Measurements from ENCODE around the gene TSPYL4.

The TSPYL4 gene

GRCh38 chr6:116248577-116248976, 5.3 kb downstream of the TSPYL4 start:
- DNase-seq = no peak
- in situ Hi-C loops (cut with HindIII; ENCODE audit: low pct_ligation_motif_present, low pct_unique_long_range_greater_than_20kb, low sequenced_read_pairs) = no loop called here

- in situ Hi-C loops (cut with HindIII; ENCODE audit: low pct_ligation_motif_present, low pct_unique_long_range_greater_than_20kb, low sequenced_read_pairs) = no loop called here
- DNase-seq = no peak
Measured at GRCh38 chr6:116247285-116247684, 6.6 kb downstream of the TSPYL4 start.

GRCh38 chr6:116246089-116246488, 7.8 kb downstream of the TSPYL4 start:
- in situ Hi-C loops (cut with HindIII; ENCODE audit: low pct_ligation_motif_present, low pct_unique_long_range_greater_than_20kb, low sequenced_read_pairs) = no loop called here
- DNase-seq = no peak

GRCh38 chr6:116244284-116244683, 9.6 kb downstream of the TSPYL4 start:
- in situ Hi-C loops (cut with HindIII; ENCODE audit: low pct_ligation_motif_present, low pct_unique_long_range_greater_than_20kb, low sequenced_read_pairs) = no loop called here
- DNase-seq = no peak

- in situ Hi-C loops (cut with HindIII; ENCODE audit: low pct_ligation_motif_present, low pct_unique_long_range_greater_than_20kb, low sequenced_read_pairs) = no loop called here
- no peak for DNase-seq
Measured at GRCh38 chr6:116239856-116240255, 14.0 kb downstream of the TSPYL4 start.

- in situ Hi-C loops (cut with HindIII; ENCODE audit: low pct_ligation_motif_present, low pct_unique_long_range_greater_than_20kb, low sequenced_read_pairs) = no loop called here
- no peak for DNase-seq
Measured at GRCh38 chr6:116239256-116239655, 14.6 kb downstream of the TSPYL4 start.

GRCh38 chr6:116238083-116238482, 15.8 kb downstream of the TSPYL4 start:
- in situ Hi-C loops (cut with HindIII; ENCODE audit: low pct_ligation_motif_present, low pct_unique_long_range_greater_than_20kb, low sequenced_read_pairs) = no loop called here
- DNase-seq = no peak

GRCh38 chr6:116234689-116235088, 19.2 kb downstream of the TSPYL4 start:
- no peak for DNase-seq
- in situ Hi-C loops (cut with HindIII; ENCODE audit: low pct_ligation_motif_present, low pct_unique_long_range_greater_than_20kb, low sequenced_read_pairs) = no loop called here

GRCh38 chr6:116229287-116229913, 24.5 kb downstream of the TSPYL4 start:
- in situ Hi-C loops (cut with HindIII; ENCODE audit: low pct_ligation_motif_present, low pct_unique_long_range_greater_than_20kb, low sequenced_read_pairs) = no loop called here

GRCh38 chr6:116223355-116223754, 30.5 kb downstream of the TSPYL4 start:
- in situ Hi-C loops (cut with HindIII; ENCODE audit: low pct_ligation_motif_present, low pct_unique_long_range_greater_than_20kb, low sequenced_read_pairs) = no loop called here
- no peak for DNase-seq

More at GRCh38 chr6:116229287-116229913, 24.5 kb downstream of the TSPYL4 start:
- DNase-seq = no peak

- in situ Hi-C loops (cut with HindIII; ENCODE audit: low pct_ligation_motif_present, low pct_unique_long_range_greater_than_20kb, low sequenced_read_pairs) = no loop called here
- DNase-seq = no peak
Measured at GRCh38 chr6:116221911-116222310, 32.0 kb downstream of the TSPYL4 start.

- no peak for DNase-seq
- in situ Hi-C loops (cut with HindIII; ENCODE audit: low pct_ligation_motif_present, low pct_unique_long_range_greater_than_20kb, low sequenced_read_pairs) = no loop called here
Measured at GRCh38 chr6:116221067-116221466, 32.8 kb downstream of the TSPYL4 start.

GRCh38 chr6:116218866-116219265, 35.0 kb downstream of the TSPYL4 start:
- no peak for DNase-seq
- in situ Hi-C loops (cut with HindIII; ENCODE audit: low pct_ligation_motif_present, low pct_unique_long_range_greater_than_20kb, low sequenced_read_pairs) = no loop called here

GRCh38 chr6:116218172-116218633, 35.7 kb downstream of the TSPYL4 start:
- peak; percentile 40 for DNase-seq
- in situ Hi-C loops (cut with HindIII; ENCODE audit: low pct_ligation_motif_present, low pct_unique_long_range_greater_than_20kb, low sequenced_read_pairs) = no loop called here

- in situ Hi-C loops (cut with HindIII; ENCODE audit: low pct_ligation_motif_present, low pct_unique_long_range_greater_than_20kb, low sequenced_read_pairs) = no loop called here
- DNase-seq = peak; percentile 55
Measured at GRCh38 chr6:116217069-116217468, 36.8 kb downstream of the TSPYL4 start.

- no peak for DNase-seq
- in situ Hi-C loops (cut with HindIII; ENCODE audit: low pct_ligation_motif_present, low pct_unique_long_range_greater_than_20kb, low sequenced_read_pairs) = no loop called here
Measured at GRCh38 chr6:116215414-116215813, 38.5 kb downstream of the TSPYL4 start.

GRCh38 chr6:116214681-116215080, 39.2 kb downstream of the TSPYL4 start:
- in situ Hi-C loops (cut with HindIII; ENCODE audit: low pct_ligation_motif_present, low pct_unique_long_range_greater_than_20kb, low sequenced_read_pairs) = no loop called here
- no peak for DNase-seq

GRCh38 chr6:116210750-116211425, 43.0 kb downstream of the TSPYL4 start:
- peak; percentile 57 for DNase-seq

GRCh38 chr6:116210316-116210715, 43.6 kb downstream of the TSPYL4 start:
- in situ Hi-C loops (cut with HindIII; ENCODE audit: low pct_ligation_motif_present, low pct_unique_long_range_greater_than_20kb, low sequenced_read_pairs) = no loop called here
- DNase-seq = no peak

More at GRCh38 chr6:116210750-116211425, 43.0 kb downstream of the TSPYL4 start:
- in situ Hi-C loops (cut with HindIII; ENCODE audit: low pct_ligation_motif_present, low pct_unique_long_range_greater_than_20kb, low sequenced_read_pairs) = no loop called here

Measured in ACHN (cell line).